Endothelial cell of umbilical vein (primary cell): ENCODE measurements around the gene UAP1L1. TPM values are rescaled to one million over a fixed set of nuclear protein-coding genes. Genes with fewer than 3 reads are reported as not detected.

Experiments
- BruUV-seq: library from RNA; stranded (reverse); fragments of 400-500 nt; replicated peaks from 2 replicates; lab custom pipeline; 2021; lab: Mats Ljungman, UMichigan
- CTCF ChIA-PET: fragments of 300-600, 350-600 bp; sonication (Branson Sonifier 250); formaldehyde crosslinking; loops from one replicate; lab custom pipeline; 2021; ENCODE audit warnings: antibody characterized with exemption, inconsistent platforms; lab: Charles Lee
- POLR2A ChIA-PET: fragments of 300-600, 350-600 bp; sonication (Branson Sonifier 250); formaldehyde crosslinking; loops from one replicate; lab custom pipeline; 2021; ENCODE audit warnings: antibody characterized with exemption, inconsistent platforms; lab: Charles Lee
- DNase-seq: peaks from one replicate; pipeline ENCODE4 v3.0.0-alpha.2; 2011; ENCODE audit warnings: low read depth, low spot score
- FAIRE-seq: peaks from 2 replicates; lab custom pipeline; 2011; peaks lifted over from hg19 to GRCh38; lab: Jason Lieb, UNC
- H2AFZ ChIP-seq: 2 replicates; pipeline ENCODE4 v1.6.0; 2012; ENCODE audit warnings: low read depth, low read length, control low read depth, inconsistent platforms
- H3K27ac ChIP-seq: 2 replicates; pipeline ENCODE4 v1.5.1; 2011; ENCODE audit warnings: low read depth, mild to moderate bottlenecking, control low read depth, low read length, moderate library complexity; ENCODE audit not compliant: insufficient read depth
- H3K27me3 ChIP-seq, 2 experiments: 2 replicates each; pipeline versions ENCODE4 v1.6.0 to v1.6.1; 2011; ENCODE audit warnings: low read length in 2 of 2, mixed read lengths in 1 of 2; ENCODE audit not compliant: control insufficient read depth in 2 of 2, insufficient read depth in 2 of 2
- H3K36me3 ChIP-seq, 2 experiments: 2 replicates in 1 of 2; 3 replicates in 1 of 2; pipeline ENCODE4 v1.5.1; 2011; ENCODE audit warnings: low read length in 2 of 2, mild to moderate bottlenecking in 1 of 2, moderate library complexity in 1 of 2; ENCODE audit not compliant: control insufficient read depth in 2 of 2, insufficient read depth in 2 of 2; ENCODE audit errors: extremely low read depth in 1 of 2
- H3K4me1 ChIP-seq: 3 replicates; pipeline ENCODE4 v1.5.1; 2011; ENCODE audit warnings: mild to moderate bottlenecking, low read length; ENCODE audit not compliant: control insufficient read depth, insufficient read depth; ENCODE audit errors: extremely low read depth
- H3K4me2 ChIP-seq: 2 replicates; pipeline ENCODE4 v1.6.1; 2011; ENCODE audit warnings: low read length, control low read depth, mixed read lengths; ENCODE audit not compliant: insufficient read depth
- H3K4me3 ChIP-seq, 3 experiments: fragments of 200-600 bp in 1 of 3; sonication (generic), shearing (Covaris generic) in 1 of 3; replicated peaks in 1 of 3; 2 replicates each; pipeline ENCODE4 v1.5.1; 2011 to 2016; ENCODE audit warnings: control low read depth in 3 of 3, low read length in 3 of 3, mild to moderate bottlenecking in 2 of 3, inconsistent platforms in 1 of 3, low read depth in 1 of 3, moderate library complexity in 1 of 3; ENCODE audit not compliant: insufficient read depth in 1 of 3
- H3K79me2 ChIP-seq: 2 replicates; pipeline ENCODE4 v1.6.0; 2012; ENCODE audit warnings: low read length, inconsistent platforms; ENCODE audit not compliant: control insufficient read depth, insufficient read depth
- H3K9ac ChIP-seq: replicated peaks from 2 replicates; pipeline ENCODE3; 2011; ENCODE audit warnings: low read length, control low read depth; ENCODE audit not compliant: insufficient read depth; ENCODE audit errors: extremely low read depth
- H3K9me1 ChIP-seq: replicated peaks from 3 replicates; pipeline ENCODE4 v1.6.0; 2011; ENCODE audit warnings: mild to moderate bottlenecking, low read length; ENCODE audit not compliant: control insufficient read depth, insufficient read depth; ENCODE audit errors: extremely low read depth
- H3K9me3 ChIP-seq: replicated peaks from 2 replicates; pipeline ENCODE4 v1.5.1; 2012; ENCODE audit warnings: low read length, inconsistent platforms; ENCODE audit not compliant: control insufficient read depth, insufficient read depth
- H4K20me1 ChIP-seq: replicated peaks from 2 replicates; pipeline ENCODE3; 2011; ENCODE audit warnings: mild to moderate bottlenecking, low read length; ENCODE audit not compliant: control insufficient read depth, insufficient read depth; ENCODE audit errors: extremely low read depth
- CTCF ChIP-seq, 2 donors: IDR thresholded peaks; 1 replicate in 1 of 2; 2 replicates in 1 of 2; pipeline ENCODE4 v1.5.1; 2011; ENCODE audit warnings: low read length in 2 of 2, mild to moderate bottlenecking in 2 of 2, moderate library complexity in 2 of 2, control low read depth in 1 of 2, inconsistent platforms in 1 of 2, low read depth in 1 of 2; ENCODE audit not compliant: insufficient read depth in 1 of 2; ENCODE audit errors: extremely low read depth in 1 of 2
- EZH2 ChIP-seq: IDR thresholded peaks from 2 replicates; pipeline ENCODE4 v1.6.1; 2012; ENCODE audit warnings: borderline replicate concordance, low read depth, mild to moderate bottlenecking, moderate library complexity, low read length, inconsistent platforms; ENCODE audit not compliant: severe bottlenecking
- FOS ChIP-seq: IDR thresholded peaks from 2 replicates; pipeline ENCODE4 v1.6.1; 2011; ENCODE audit warnings: mild to moderate bottlenecking, low read length, moderate library complexity, borderline replicate concordance; ENCODE audit not compliant: insufficient read depth
- GATA2 ChIP-seq: IDR thresholded peaks from 2 replicates; pipeline ENCODE4 v1.7.0; 2011; ENCODE audit warnings: low read depth, mild to moderate bottlenecking, moderate library complexity, mixed read lengths, low read length; ENCODE audit not compliant: insufficient read length, insufficient read depth
- JUN ChIP-seq: IDR thresholded peaks from 2 replicates; pipeline ENCODE4 v1.6.1; 2011; ENCODE audit warnings: borderline replicate concordance, low read depth; ENCODE audit not compliant: insufficient read length, insufficient read depth
- MAX ChIP-seq: IDR thresholded peaks from 2 replicates; pipeline ENCODE4 v1.6.1; 2011; ENCODE audit not compliant: insufficient read depth, insufficient read length
- MYC ChIP-seq: IDR thresholded peaks from one replicate; pipeline ENCODE4 v1.6.1; 2011; ENCODE audit warnings: mild to moderate bottlenecking, low read depth, low read length
- POLR2A ChIP-seq: IDR thresholded peaks from 2 replicates; pipeline ENCODE4 v1.6.1; 2012; ENCODE audit warnings: low read depth, mild to moderate bottlenecking, control low read depth, low read length
- POLR2AphosphoS5 ChIP-seq: IDR thresholded peaks from 2 replicates; pipeline ENCODE4 v1.6.1; 2012; ENCODE audit warnings: low read depth, mild to moderate bottlenecking, control low read depth, low read length, moderate library complexity; ENCODE audit not compliant: insufficient read depth
- dilution Hi-C: fragments of 300-500 bp; cut with MboI; formaldehyde crosslinking; loops from one replicate; pipeline ENCODE4 v1.15.0; 2019; ENCODE audit warnings: low sequenced_read_pairs; ENCODE audit not compliant: extremely low pct_ligation_motif_present
- intact Hi-C: fragments of 100-400 bp; cut with micrococcal nuclease; formaldehyde crosslinking; loops from one replicate; pipeline ENCODE4 v1.10.0; 2022
- polyA plus RNA-seq, 4 experiments: library from polyadenylated mRNA; depleted of rRNA in 3 of 4; stranded (reverse) in 3 of 4; unstranded in 1 of 4; fragments of >200 nt; gene quantifications; 2 replicates each; pipeline versions ENCODE4 v1.2.1 to v1.2.3, GENCODE V29; 2011 to 2012; ENCODE audit warnings: missing spikeins in 1 of 4
- total RNA-seq: library from RNA; stranded (reverse); gene quantifications from 2 replicates; pipeline ENCODE4 v1.2.3, GENCODE V29; 2021

UAP1L1 gene
- total and polyA plus RNA-seq, 2 donors (not counting 3 experiments of a cell fraction or from before 2014, with no cell fraction given), result 26.0 to 41.7 TPM

DNA sequence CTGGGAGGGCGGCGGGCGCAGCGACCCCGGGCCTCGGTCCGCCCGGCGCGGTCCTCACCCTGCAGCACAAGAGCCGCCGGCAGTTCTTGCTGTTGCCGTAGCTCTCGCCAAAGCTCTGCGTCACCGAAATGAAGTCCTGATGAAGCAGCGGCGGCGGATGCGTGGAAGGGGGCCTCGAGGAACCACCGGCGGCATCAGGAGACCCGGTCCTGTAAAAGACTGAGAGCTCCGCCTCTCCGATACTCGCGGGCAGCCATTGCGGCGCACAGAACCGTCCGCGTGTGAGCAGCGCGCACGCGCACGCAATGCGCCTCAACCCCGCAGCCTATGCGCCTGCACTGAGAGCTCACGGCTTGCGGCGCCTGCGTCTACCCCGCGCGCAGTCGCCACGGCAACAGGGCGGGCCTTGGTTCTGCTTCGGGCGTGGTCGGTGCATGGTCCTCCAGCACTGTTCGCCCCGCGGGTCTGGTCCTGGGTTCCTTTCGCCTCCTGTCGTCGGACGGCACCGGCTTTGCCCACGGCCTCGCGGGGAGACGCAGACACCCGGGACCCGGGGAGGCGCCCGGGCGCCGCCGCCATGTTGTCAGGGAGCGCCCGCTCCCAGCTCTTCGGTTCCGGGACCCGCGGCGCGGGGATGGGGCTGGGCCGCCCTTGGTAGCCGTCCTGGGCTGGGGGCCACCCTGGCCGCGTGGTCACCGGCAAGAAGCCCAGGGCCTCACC is 52.3 kb downstream of the UAP1L1 start:
- TF ChIP-seq MYC (no peak), POLR2A (peak; percentile 94), CTCF (IDR thresholded peaks at IDR 0.05; ENCODE audit: extremely low read depth in 1 of 2, insufficient read depth in 1 of 2, low read depth in 1 of 2, low read length in 2 of 2) (no peak), GATA2 (no peak), POLR2AphosphoS5 (peak; percentile 92), JUN (no peak), FOS (peak; percentile 17), MAX (peak; percentile 14), EZH2 (no peak)
- Histone ChIP-seq H3K9me3 (no peaks in the 10 kb centered on the region), H2AFZ (peak overlapping the region; percentile 85), H3K27me3 (no peaks in the 10 kb centered on the region), H3K79me2 (peaks cover 20% of the 10 kb centered on the region), H3K27ac (peak overlapping the region; percentile 40), H3K4me3 (peak overlapping the region; percentile 39 to 63 (median 51)), H3K4me1 (peaks cover 26% of the 10 kb centered on the region), H4K20me1 (no peaks in the 10 kb centered on the region), H3K4me2 (peak overlapping the region; percentile 71), H3K36me3 (no peaks in the 10 kb centered on the region), H3K9me1 (no peaks in the 10 kb centered on the region), H3K9ac (peak overlapping the region; percentile 69)
- intact Hi-C loops (loop anchor here (1.0 kb wide), 2 partner anchors 71 to 94 kb away; partner anchors contain the start of gene TPRN), dilution Hi-C loops (no loop called here)
- no TSS peak for BruUV-seq
- FAIRE-seq, result peak; percentile 93
- ChIA-PET CTCF (interaction anchor here (0.8 to 3.3 kb wide), 11 partner anchors 8 to 107 kb away, joined by 3 to 17 read pairs (median 4); partner anchors contain the start of genes DPP7, GRIN1 and RNF224), POLR2A (interaction anchor here (0.6 to 1.3 kb wide), 6 partner anchors 14 to 151 kb away, joined by 3 to 9 read pairs (median 4); partner anchors contain the start of genes NPDC1, TPRN and TUBB4B)
- peak; percentile 92 for DNase-seq
